ENCODE measurements around the gene ECT2L. TPM values are rescaled to one million over a fixed set of nuclear protein-coding genes. Genes with fewer than 3 reads are reported as not detected.

Gene ECT2L
- polyA plus RNA-seq, 1 donor = 0.13 TPM

- H3K4me3 ChIP-seq (ENCODE audit: low read length) = no peak overlapping the region
- H3K27ac ChIP-seq (ENCODE audit: low read length) = no peak overlapping the region
- H3K36me3 ChIP-seq (ENCODE audit: control insufficient read depth, insufficient read depth, low read length) = no peaks in the 10 kb centered on the region
- peak in 1 of 2 donors; percentile 18 for DNase-seq
- H3K4me1 ChIP-seq (ENCODE audit: control insufficient read depth, insufficient read depth, low read length) = no peaks in the 10 kb centered on the region
- no peaks in the 10 kb centered on the region for H3K27me3 ChIP-seq (ENCODE audit: control insufficient read depth, insufficient read depth, low read length)
- no peaks in the 10 kb centered on the region for H3K9me3 ChIP-seq (ENCODE audit: control insufficient read depth, low read depth, low read length)
- WGBS (ENCODE audit: insufficient coverage, low lambda C conversion rate) = no CpG with 5 or more reads among the region's 9 CpGs
These were observed 9.3 kb downstream of the ECT2L start for GRCh38 chr6:138805016-138805765.

DNA sequence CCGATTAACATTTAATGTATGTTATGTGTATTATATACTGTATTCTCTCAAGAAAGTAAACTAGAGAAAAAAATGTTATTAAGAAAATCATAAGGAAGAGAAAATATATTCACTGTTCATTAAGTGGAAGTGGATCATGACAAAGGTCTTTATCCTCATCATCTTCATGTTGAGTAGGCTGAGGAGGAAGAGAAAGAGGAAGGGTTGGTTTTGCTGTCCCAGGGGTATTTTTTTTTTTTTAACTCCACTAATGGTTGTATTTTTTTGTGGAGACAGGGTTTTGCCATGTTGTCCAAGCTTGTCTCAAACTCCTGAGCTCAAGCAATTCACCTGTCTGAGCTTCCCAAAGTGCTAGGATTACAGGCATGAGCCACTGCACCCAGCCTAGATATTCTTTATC lies 11.0 kb downstream of the ECT2L start:
- no peak for DNase-seq
- H3K36me3 ChIP-seq (ENCODE audit: control insufficient read depth, insufficient read depth, low read length) = no peaks in the 10 kb centered on the region
- WGBS (ENCODE audit: insufficient coverage, low lambda C conversion rate) = 100% methylated on average over 1 of the region's 1 CpG
- H3K27me3 ChIP-seq (ENCODE audit: control insufficient read depth, insufficient read depth, low read length) = no peaks in the 10 kb centered on the region
- H3K9me3 ChIP-seq (ENCODE audit: control insufficient read depth, low read depth, low read length) = no peaks in the 10 kb centered on the region
- H3K4me3 ChIP-seq (ENCODE audit: low read length) = no peak overlapping the region
- H3K27ac ChIP-seq (ENCODE audit: low read length) = no peak overlapping the region
- no peaks in the 10 kb centered on the region for H3K4me1 ChIP-seq (ENCODE audit: control insufficient read depth, insufficient read depth, low read length)

DNA sequence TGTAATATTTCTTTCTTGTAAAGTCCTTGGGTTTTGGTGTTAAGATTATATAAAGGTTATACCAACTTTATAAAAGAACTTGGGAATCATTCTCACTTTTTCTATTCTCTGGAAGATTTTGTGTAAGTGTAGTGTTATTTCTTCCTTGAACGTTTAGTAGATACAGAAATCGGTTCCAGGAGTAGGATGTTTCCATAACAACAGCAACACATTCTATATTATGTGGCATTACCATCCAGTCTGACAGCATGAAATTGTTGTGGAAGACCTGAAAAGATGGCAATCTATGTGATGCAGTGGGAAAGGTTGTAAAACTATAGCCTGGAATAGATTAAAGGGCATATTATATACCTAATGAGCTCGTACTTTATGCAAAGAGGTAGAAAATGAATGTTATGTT lies 13.8 kb downstream of the ECT2L start:
- H3K36me3 ChIP-seq (ENCODE audit: control insufficient read depth, insufficient read depth, low read length) = no peaks in the 10 kb centered on the region
- 100% methylated on average over 1 of the region's 3 CpGs for WGBS (ENCODE audit: insufficient coverage, low lambda C conversion rate)
- DNase-seq = no peak
- no peak overlapping the region for H3K27ac ChIP-seq (ENCODE audit: low read length)
- H3K27me3 ChIP-seq (ENCODE audit: control insufficient read depth, insufficient read depth, low read length) = no peaks in the 10 kb centered on the region
- H3K4me3 ChIP-seq (ENCODE audit: low read length) = no peak overlapping the region
- H3K9me3 ChIP-seq (ENCODE audit: control insufficient read depth, low read depth, low read length) = no peaks in the 10 kb centered on the region
- H3K4me1 ChIP-seq (ENCODE audit: control insufficient read depth, insufficient read depth, low read length) = no peaks in the 10 kb centered on the region

GRCh38 chr6:138811866-138812265 lies 16.0 kb downstream of the ECT2L start:
- H3K27me3 ChIP-seq (ENCODE audit: control insufficient read depth, insufficient read depth, low read length) = no peaks in the 10 kb centered on the region
- H3K4me3 ChIP-seq (ENCODE audit: low read length) = no peak overlapping the region
- WGBS (ENCODE audit: insufficient coverage, low lambda C conversion rate) = 100% methylated on average over 1 of the region's 3 CpGs

GRCh38 chr6:138814179-138814834 lies 18.4 kb downstream of the ECT2L start:
- Histone ChIP-seq H3K4me1 (ENCODE audit: control insufficient read depth, insufficient read depth, low read length) (peaks cover 10% of the 10 kb centered on the region), H3K4me3 (ENCODE audit: low read length) (no peak overlapping the region), H3K27me3 (ENCODE audit: control insufficient read depth, insufficient read depth, low read length) (no peaks in the 10 kb centered on the region), H3K27ac (ENCODE audit: low read length) (no peak overlapping the region), H3K36me3 (ENCODE audit: control insufficient read depth, insufficient read depth, low read length) (no peaks in the 10 kb centered on the region), H3K9me3 (ENCODE audit: control insufficient read depth, low read depth, low read length) (no peaks in the 10 kb centered on the region)
- 57% methylated on average over 2 of the region's 5 CpGs for WGBS (ENCODE audit: insufficient coverage, low lambda C conversion rate)
- peak in 1 of 2 donors; percentile 59 for DNase-seq

More at GRCh38 chr6:138811866-138812265, 16.0 kb downstream of the ECT2L start:
- Histone ChIP-seq H3K9me3 (ENCODE audit: control insufficient read depth, low read depth, low read length) (no peaks in the 10 kb centered on the region), H3K36me3 (ENCODE audit: control insufficient read depth, insufficient read depth, low read length) (no peaks in the 10 kb centered on the region), H3K27ac (ENCODE audit: low read length) (no peak overlapping the region), H3K4me1 (ENCODE audit: control insufficient read depth, insufficient read depth, low read length) (no peaks in the 10 kb centered on the region)
- no peak for DNase-seq

GRCh38 chr6:138815221-138815620 lies 19.3 kb downstream of the ECT2L start:
- no peak for DNase-seq
- H3K4me1 ChIP-seq (ENCODE audit: control insufficient read depth, insufficient read depth, low read length) = peaks cover 10% of the 10 kb centered on the region
- no peak overlapping the region for H3K4me3 ChIP-seq (ENCODE audit: low read length)
- no peaks in the 10 kb centered on the region for H3K9me3 ChIP-seq (ENCODE audit: control insufficient read depth, low read depth, low read length)
- no peaks in the 10 kb centered on the region for H3K36me3 ChIP-seq (ENCODE audit: control insufficient read depth, insufficient read depth, low read length)
- no peaks in the 10 kb centered on the region for H3K27me3 ChIP-seq (ENCODE audit: control insufficient read depth, insufficient read depth, low read length)
- H3K27ac ChIP-seq (ENCODE audit: low read length) = no peak overlapping the region
- 93% methylated on average over 3 of the region's 6 CpGs for whole genome bisulfite sequencing (ENCODE audit: insufficient coverage, low lambda C conversion rate)

DNA sequence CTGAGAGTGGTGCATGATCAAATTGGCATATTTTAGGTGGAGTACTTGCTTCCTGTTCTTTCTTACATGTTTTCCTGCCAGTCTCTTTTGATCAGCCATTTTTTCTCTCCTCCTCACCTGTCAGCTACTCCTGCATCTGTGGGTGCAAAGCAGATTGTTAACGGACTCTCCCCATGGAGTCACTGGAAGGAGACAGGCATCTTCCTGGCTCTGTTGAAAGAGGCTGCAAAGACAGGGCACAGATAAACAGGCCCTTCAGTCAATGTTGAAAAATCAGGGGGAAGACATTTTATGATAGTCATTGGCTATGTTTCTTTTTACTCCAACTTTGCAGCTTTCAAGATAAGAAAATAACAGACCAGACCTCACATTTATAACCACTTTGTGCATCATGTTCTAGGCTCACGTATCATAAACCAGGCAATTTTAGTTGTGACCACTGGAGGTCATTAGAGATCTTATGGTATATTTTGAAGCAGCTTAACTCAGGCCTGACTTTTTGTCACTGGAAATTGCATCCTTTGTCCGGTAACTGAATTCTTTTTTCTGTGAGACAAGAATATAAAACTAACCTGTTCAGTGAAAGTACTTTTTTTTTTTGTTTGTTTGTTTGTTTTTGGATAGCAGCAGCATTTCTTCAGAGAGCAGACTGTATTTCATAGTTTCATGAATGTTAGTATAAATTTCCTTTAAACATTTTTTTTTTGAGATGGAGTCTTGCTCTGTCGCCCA lies 20.1 kb downstream of the ECT2L start:
- peak; percentile 42 to 63 for DNase-seq
- WGBS (ENCODE audit: insufficient coverage, low lambda C conversion rate) = 14% methylated on average over 1 of the region's 4 CpGs
- Histone ChIP-seq H3K9me3 (ENCODE audit: control insufficient read depth, low read depth, low read length) (no peaks in the 10 kb centered on the region), H3K4me3 (ENCODE audit: low read length) (no peak overlapping the region), H3K36me3 (ENCODE audit: control insufficient read depth, insufficient read depth, low read length) (no peaks in the 10 kb centered on the region), H3K27ac (ENCODE audit: low read length) (no peak overlapping the region), H3K4me1 (ENCODE audit: control insufficient read depth, insufficient read depth, low read length) (peaks cover 10% of the 10 kb centered on the region), H3K27me3 (ENCODE audit: control insufficient read depth, insufficient read depth, low read length) (no peaks in the 10 kb centered on the region)

- no peaks in the 10 kb centered on the region for H3K27me3 ChIP-seq (ENCODE audit: control insufficient read depth, insufficient read depth, low read length)
- H3K9me3 ChIP-seq (ENCODE audit: control insufficient read depth, low read depth, low read length) = no peaks in the 10 kb centered on the region
- no peaks in the 10 kb centered on the region for H3K36me3 ChIP-seq (ENCODE audit: control insufficient read depth, insufficient read depth, low read length)
- no CpG with 5 or more reads among the region's 4 CpGs for WGBS (ENCODE audit: insufficient coverage, low lambda C conversion rate)
- H3K4me1 ChIP-seq (ENCODE audit: control insufficient read depth, insufficient read depth, low read length) = peaks cover 10% of the 10 kb centered on the region
- peak overlapping the region; percentile 64 for H3K27ac ChIP-seq (ENCODE audit: low read length)
- no peak overlapping the region for H3K4me3 ChIP-seq (ENCODE audit: low read length)
- DNase-seq = peak; percentile 90 to 97
These were observed 21.9 kb downstream of the ECT2L start for GRCh38 chr6:138817799-138818198.

- Histone ChIP-seq H3K27ac (ENCODE audit: low read length) (peak overlapping the region; percentile 64), H3K4me1 (ENCODE audit: control insufficient read depth, insufficient read depth, low read length) (peaks cover 10% of the 10 kb centered on the region), H3K4me3 (ENCODE audit: low read length) (no peak overlapping the region), H3K9me3 (ENCODE audit: control insufficient read depth, low read depth, low read length) (no peaks in the 10 kb centered on the region), H3K36me3 (ENCODE audit: control insufficient read depth, insufficient read depth, low read length) (no peaks in the 10 kb centered on the region), H3K27me3 (ENCODE audit: control insufficient read depth, insufficient read depth, low read length) (no peaks in the 10 kb centered on the region)
- no peak for DNase-seq
- WGBS (ENCODE audit: insufficient coverage, low lambda C conversion rate) = 90% methylated on average over 2 of the region's 10 CpGs
These were observed 22.8 kb downstream of the ECT2L start for GRCh38 chr6:138818496-138819194.

DNA sequence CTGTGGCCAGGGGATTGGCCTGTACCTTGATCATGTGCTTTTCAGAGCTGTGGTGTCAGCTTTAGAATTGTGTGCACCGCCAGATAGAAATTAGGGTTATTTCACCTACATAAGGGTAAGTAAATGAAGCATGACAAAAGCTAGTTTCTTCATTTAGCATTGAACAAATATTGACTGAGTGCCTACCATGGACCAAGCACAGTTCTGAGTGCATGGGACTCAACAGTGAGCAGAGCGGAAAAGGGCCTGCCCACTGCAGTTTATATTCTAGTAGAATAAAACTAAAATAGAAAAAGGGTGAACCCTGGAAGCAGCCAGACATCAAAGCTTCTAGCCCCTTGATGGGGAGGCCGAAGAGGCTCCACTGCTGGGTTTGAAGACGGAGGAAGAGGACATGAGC lies 25.6 kb downstream of the ECT2L start:
- H3K4me3 ChIP-seq (ENCODE audit: low read length) = no peak overlapping the region
- H3K27me3 ChIP-seq (ENCODE audit: control insufficient read depth, insufficient read depth, low read length) = no peaks in the 10 kb centered on the region
- H3K27ac ChIP-seq (ENCODE audit: low read length) = no peak overlapping the region
- no peaks in the 10 kb centered on the region for H3K9me3 ChIP-seq (ENCODE audit: control insufficient read depth, low read depth, low read length)
- peaks cover 10% of the 10 kb centered on the region for H3K4me1 ChIP-seq (ENCODE audit: control insufficient read depth, insufficient read depth, low read length)
- DNase-seq = no peak
- no peaks in the 10 kb centered on the region for H3K36me3 ChIP-seq (ENCODE audit: control insufficient read depth, insufficient read depth, low read length)
- 100% methylated on average over 1 of the region's 4 CpGs for WGBS (ENCODE audit: insufficient coverage, low lambda C conversion rate)
